SK-N-SH treated with all-trans-retinoic acid at 6 μM for 48 hours (cell line): ENCODE measurements around the gene ZNF32.

ENCODE experiments used
- ARNTL ChIP-seq: fragments of 450-650 bp; formaldehyde crosslinking; IDR thresholded peaks from 2 replicates; pipeline ENCODE4 v1.5.0; 2020; ENCODE audit warnings: low read depth, mild to moderate bottlenecking, moderate library complexity, borderline replicate concordance
- BACH2 ChIP-seq: fragments of 250-450 bp; sonication (Bioruptor Pico); IDR thresholded peaks from 2 replicates; pipeline ENCODE4 v1.9.0; 2021; ENCODE audit warnings: mild to moderate bottlenecking, borderline replicate concordance
- CREB5 ChIP-seq: fragments of 250-450 bp; sonication (Bioruptor Pico); IDR thresholded peaks from 2 replicates; pipeline ENCODE4 v1.5.1; 2020; ENCODE audit warnings: low read depth, mild to moderate bottlenecking, moderate library complexity
- ESRRG ChIP-seq: fragments of 250-450 bp; sonication (Bioruptor Pico); IDR thresholded peaks from 2 replicates; pipeline ENCODE4 v1.6.1; 2021; ENCODE audit warnings: mild to moderate bottlenecking
- SNAI2 ChIP-seq: fragments of 250-450 bp; sonication (Bioruptor Pico); IDR thresholded peaks from 2 replicates; pipeline ENCODE4 v1.5.0; 2020; ENCODE audit warnings: mild to moderate bottlenecking, moderate library complexity
- TOX ChIP-seq: fragments of 250-450 bp; sonication (Bioruptor Pico); IDR thresholded peaks from 2 replicates; pipeline ENCODE4 v1.8.0; 2021; ENCODE audit warnings: mild to moderate bottlenecking, moderate library complexity, borderline replicate concordance
- ZFP30 ChIP-seq: fragments of 450-650 bp; formaldehyde crosslinking; IDR thresholded peaks from 2 replicates; pipeline ENCODE4 v1.5.0; 2022; ENCODE audit warnings: mild to moderate bottlenecking, moderate library complexity
- ZNF565 ChIP-seq: fragments of 450-650 bp; formaldehyde crosslinking; conservative IDR thresholded peaks from 2 replicates; pipeline ENCODE4 v1.5.0; 2020; ENCODE audit warnings: low read depth, mild to moderate bottlenecking, moderate library complexity
- TF ChIP-seq, protein P1 (sequence below): fragments of 250-450 bp; sonication (Bioruptor Pico); IDR thresholded peaks from 2 replicates; pipeline ENCODE4 v1.5.1; 2021; ENCODE audit warnings: mild to moderate bottlenecking, moderate library complexity

DNA sequence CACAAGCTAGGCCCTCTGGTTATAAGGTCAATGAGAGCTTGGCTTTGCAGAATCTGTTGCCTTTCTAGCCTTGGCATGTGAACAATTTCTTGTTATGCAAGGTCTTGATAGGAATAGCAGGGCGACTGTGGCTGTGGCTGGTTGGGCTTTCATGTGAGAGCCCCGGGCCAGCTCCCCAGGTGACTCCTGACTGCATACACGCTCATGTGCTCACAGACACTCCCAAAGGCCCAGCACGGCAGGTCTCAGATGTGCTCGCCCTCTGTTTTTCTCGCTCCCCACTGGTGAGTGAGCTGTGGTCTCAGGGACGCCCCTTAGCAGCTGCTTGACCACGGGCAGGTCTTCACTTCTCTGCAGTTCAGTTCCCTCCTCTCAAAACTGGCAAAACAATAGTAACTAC, 37.1 kb upstream of the ZNF32 start:
- TF ChIP-seq ARNTL (CRISPR knock-in tag), result no peak
- no peak for TF ChIP-seq TOX (CRISPR knock-in tag)
- TF ChIP-seq SNAI2 (CRISPR knock-in tag), result no peak
- TF ChIP-seq CREB5 (CRISPR knock-in tag), result no peak
- TF ChIP-seq ZNF565, result no peak
- TF ChIP-seq BACH2 (CRISPR knock-in tag), result no peak
- TF ChIP-seq ESRRG (CRISPR knock-in tag), result no peak
- no peak for TF ChIP-seq ZFP30 (CRISPR knock-in tag)
- TF ChIP-seq, protein P1, sequence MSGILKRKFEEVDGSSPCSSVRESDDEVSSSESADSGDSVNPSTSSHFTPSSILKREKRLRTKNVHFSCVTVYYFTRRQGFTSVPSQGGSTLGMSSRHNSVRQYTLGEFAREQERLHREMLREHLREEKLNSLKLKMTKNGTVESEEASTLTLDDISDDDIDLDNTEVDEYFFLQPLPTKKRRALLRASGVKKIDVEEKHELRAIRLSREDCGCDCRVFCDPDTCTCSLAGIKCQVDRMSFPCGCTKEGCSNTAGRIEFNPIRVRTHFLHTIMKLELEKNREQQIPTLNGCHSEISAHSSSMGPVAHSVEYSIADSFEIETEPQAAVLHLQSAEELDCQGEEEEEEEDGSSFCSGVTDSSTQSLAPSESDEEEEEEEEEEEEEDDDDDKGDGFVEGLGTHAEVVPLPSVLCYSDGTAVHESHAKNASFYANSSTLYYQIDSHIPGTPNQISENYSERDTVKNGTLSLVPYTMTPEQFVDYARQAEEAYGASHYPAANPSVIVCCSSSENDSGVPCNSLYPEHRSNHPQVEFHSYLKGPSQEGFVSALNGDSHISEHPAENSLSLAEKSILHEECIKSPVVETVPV, result no peak
